ENCODE results near the gene MAD2L2.

MAD2L2 gene

GRCh38 chr1:11658542-11658941, 22.4 kb downstream of the MAD2L2 start:
- Histone ChIP-seq H3K4me1 (ENCODE audit: insufficient read depth, low read length) (no peaks in the 10 kb centered on the region), H3K27ac (ENCODE audit: low read length) (no peak overlapping the region), H3K9me3 (ENCODE audit: insufficient read depth, low read depth, low read length) (no peaks in the 10 kb centered on the region), H3K27me3 (ENCODE audit: insufficient read depth, low read length) (peaks cover 23% of the 10 kb centered on the region), H3K36me3 (ENCODE audit: insufficient read depth, low read depth, low read length) (peaks cover 19% of the 10 kb centered on the region), H3K4me3 (ENCODE audit: low read length) (no peak overlapping the region), H3K9ac (ENCODE audit: low read depth, low read length) (no peak overlapping the region)

DNA sequence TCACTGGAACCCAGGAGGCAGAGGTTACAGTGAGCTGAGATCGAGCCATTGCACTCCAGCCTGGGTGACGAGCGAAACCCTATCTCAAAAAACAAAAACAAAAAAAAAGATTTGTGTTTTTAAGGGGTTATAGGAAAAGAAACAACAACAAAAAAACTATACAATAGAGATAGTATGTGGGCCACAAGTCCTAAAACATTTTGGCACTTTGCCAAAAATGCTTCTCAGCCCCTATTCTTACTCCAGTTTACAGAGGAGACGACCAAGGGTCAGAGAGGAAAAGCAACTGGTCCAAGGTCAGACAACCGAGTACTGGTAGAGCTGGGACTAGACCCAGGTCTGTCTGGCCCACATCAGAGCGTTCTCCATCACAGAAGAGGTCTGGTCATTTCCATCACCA, 23.3 kb downstream of the MAD2L2 start:
- H3K27ac ChIP-seq (ENCODE audit: low read length), result no peak overlapping the region
- H3K4me3 ChIP-seq (ENCODE audit: low read length), result no peak overlapping the region
- H3K9me3 ChIP-seq (ENCODE audit: insufficient read depth, low read depth, low read length), result no peaks in the 10 kb centered on the region
- no peak overlapping the region for H3K9ac ChIP-seq (ENCODE audit: low read depth, low read length)
- H3K36me3 ChIP-seq (ENCODE audit: insufficient read depth, low read depth, low read length), result peaks cover 19% of the 10 kb centered on the region
- peaks cover 28% of the 10 kb centered on the region for H3K27me3 ChIP-seq (ENCODE audit: insufficient read depth, low read length)
- H3K4me1 ChIP-seq (ENCODE audit: insufficient read depth, low read length), result peaks cover 3% of the 10 kb centered on the region

GRCh38 chr1:11654939-11655808, 25.8 kb downstream of the MAD2L2 start:
- Histone ChIP-seq H3K4me1 (ENCODE audit: insufficient read depth, low read length) (peaks cover 12% of the 10 kb centered on the region), H3K36me3 (ENCODE audit: insufficient read depth, low read depth, low read length) (peaks cover 15% of the 10 kb centered on the region), H3K4me3 (ENCODE audit: low read length) (peak overlapping the region; percentile 76), H3K9ac (ENCODE audit: low read depth, low read length) (peak overlapping the region; percentile 48; the same call in 1 of the 2 replicates), H3K9me3 (ENCODE audit: insufficient read depth, low read depth, low read length) (no peaks in the 10 kb centered on the region), H3K27me3 (ENCODE audit: insufficient read depth, low read length) (peaks cover 47% of the 10 kb centered on the region), H3K27ac (ENCODE audit: low read length) (no peak overlapping the region)

- Histone ChIP-seq H3K9ac (ENCODE audit: low read depth, low read length) (peak within 1 kb of the TSS; percentile 63; the same call in 1 of the 2 replicates), H3K9me3 (ENCODE audit: insufficient read depth, low read depth, low read length) (no peaks in the 10 kb centered on the region), H3K4me3 (ENCODE audit: low read length) (peak within 1 kb of the TSS; percentile 76), H3K27ac (ENCODE audit: low read length) (no peak within 1 kb of the TSS), H3K4me1 (ENCODE audit: insufficient read depth, low read length) (peaks cover 12% of the 10 kb centered on the region), H3K27me3 (ENCODE audit: insufficient read depth, low read length) (peaks cover 56% of the 10 kb centered on the region), H3K36me3 (ENCODE audit: insufficient read depth, low read depth, low read length) (peaks cover 9% of the 10 kb centered on the region)
Measured at GRCh38 chr1:11654137-11654938, 26.6 kb downstream of the MAD2L2 start, which contains the start of the genes FBXO2 and FBXO44. FBXO2 (minus strand) TSS chr1:11654429; CDS start chr1:11654340, 89 bp downstream. FBXO44 (plus strand) TSS chr1:11654877; CDS start chr1:11655836, 959 bp downstream.

- peak overlapping the region; percentile 63; the same call in 1 of the 2 replicates for H3K9ac ChIP-seq (ENCODE audit: low read depth, low read length)
- peak overlapping the region; percentile 76 for H3K4me3 ChIP-seq (ENCODE audit: low read length)
- H3K27me3 ChIP-seq (ENCODE audit: insufficient read depth, low read length), result peaks cover 58% of the 10 kb centered on the region
- no peak overlapping the region for H3K27ac ChIP-seq (ENCODE audit: low read length)
- H3K4me1 ChIP-seq (ENCODE audit: insufficient read depth, low read length), result peaks cover 12% of the 10 kb centered on the region
- peaks cover 8% of the 10 kb centered on the region; the same call in 1 of the 2 replicates for H3K36me3 ChIP-seq (ENCODE audit: insufficient read depth, low read depth, low read length)
- H3K9me3 ChIP-seq (ENCODE audit: insufficient read depth, low read depth, low read length), result no peaks in the 10 kb centered on the region
Measured at GRCh38 chr1:11653861-11654136, 27.1 kb downstream of the MAD2L2 start.

DNA sequence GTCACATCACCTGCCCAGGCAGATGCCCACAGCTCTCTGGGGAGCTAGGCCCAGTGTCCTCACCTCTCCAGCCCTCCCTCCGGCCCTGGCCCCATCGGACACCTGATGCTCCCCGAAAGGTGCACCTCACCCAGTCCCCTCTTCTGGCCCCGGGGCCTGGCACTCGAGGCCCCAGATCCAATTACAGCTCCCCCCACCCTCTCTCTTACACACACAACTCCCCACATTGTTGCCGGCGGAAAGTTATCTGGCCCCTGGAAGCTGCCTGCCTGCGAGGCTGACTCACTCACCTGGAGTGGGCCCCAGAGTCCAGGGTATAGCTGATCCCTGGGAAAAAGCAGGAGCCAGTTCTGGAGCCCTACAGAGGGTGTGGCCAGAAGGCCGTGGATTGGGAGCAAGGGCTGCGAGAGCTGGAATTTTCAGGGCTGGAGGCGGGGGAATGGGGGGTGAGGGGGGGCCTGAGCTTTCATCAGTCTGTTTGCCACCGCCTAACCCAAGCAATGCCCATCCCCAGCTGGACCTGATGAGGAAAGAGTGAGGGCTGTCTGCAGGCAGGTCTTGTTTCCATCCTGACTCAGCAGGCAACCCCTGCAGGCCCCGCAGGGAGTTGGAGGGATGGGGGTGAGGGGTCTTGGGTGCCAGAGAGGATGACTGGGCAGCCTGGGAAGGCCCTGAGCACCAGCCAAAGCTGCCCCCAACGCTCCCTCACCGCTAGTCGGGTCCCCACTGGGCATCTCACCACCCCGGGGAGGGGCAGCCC, 27.7 kb downstream of the MAD2L2 start:
- H3K36me3 ChIP-seq (ENCODE audit: insufficient read depth, low read depth, low read length), result peaks cover 8% of the 10 kb centered on the region; the same call in 1 of the 2 replicates
- peak overlapping the region; percentile 63; the same call in 1 of the 2 replicates for H3K9ac ChIP-seq (ENCODE audit: low read depth, low read length)
- peak overlapping the region; percentile 76; the same call in 1 of the 2 replicates for H3K4me3 ChIP-seq (ENCODE audit: low read length)
- H3K27ac ChIP-seq (ENCODE audit: low read length), result no peak overlapping the region
- peaks cover 61% of the 10 kb centered on the region for H3K27me3 ChIP-seq (ENCODE audit: insufficient read depth, low read length)
- H3K9me3 ChIP-seq (ENCODE audit: insufficient read depth, low read depth, low read length), result no peaks in the 10 kb centered on the region
- H3K4me1 ChIP-seq (ENCODE audit: insufficient read depth, low read length), result peaks cover 15% of the 10 kb centered on the region

GRCh38 chr1:11652203-11652780, 28.7 kb downstream of the MAD2L2 start:
- Histone ChIP-seq H3K9me3 (ENCODE audit: insufficient read depth, low read depth, low read length) (no peaks in the 10 kb centered on the region), H3K4me1 (ENCODE audit: insufficient read depth, low read length) (peaks cover 15% of the 10 kb centered on the region), H3K27ac (ENCODE audit: low read length) (no peak overlapping the region), H3K4me3 (ENCODE audit: low read length) (no peak overlapping the region), H3K9ac (ENCODE audit: low read depth, low read length) (no peak overlapping the region), H3K36me3 (ENCODE audit: insufficient read depth, low read depth, low read length) (peaks cover 7% of the 10 kb centered on the region; the same call in 1 of the 2 replicates), H3K27me3 (ENCODE audit: insufficient read depth, low read length) (peaks cover 64% of the 10 kb centered on the region)

DNA sequence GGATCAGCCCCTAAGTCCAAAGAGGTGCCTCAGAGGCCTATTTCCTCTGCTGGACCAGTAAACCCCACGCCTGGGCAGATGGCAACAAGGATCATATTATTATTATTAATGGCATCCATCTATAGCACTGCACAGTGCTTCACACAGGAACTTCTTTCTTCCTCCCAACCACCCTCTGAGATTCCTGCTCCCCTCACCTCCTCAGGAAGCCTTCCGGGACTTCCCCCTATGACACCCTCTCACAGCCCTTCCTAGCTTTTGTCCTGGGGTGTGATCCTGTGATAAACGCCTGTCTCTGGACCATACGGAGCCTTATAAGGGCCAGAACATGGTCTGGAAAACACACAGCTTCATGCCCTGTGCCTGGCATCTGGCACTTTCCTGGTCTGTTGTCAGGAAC, 29.9 kb downstream of the MAD2L2 start:
- peaks cover 63% of the 10 kb centered on the region for H3K27me3 ChIP-seq (ENCODE audit: insufficient read depth, low read length)
- H3K27ac ChIP-seq (ENCODE audit: low read length), result no peak overlapping the region
- no peak overlapping the region for H3K9ac ChIP-seq (ENCODE audit: low read depth, low read length)

GRCh38 chr1:11650331-11650991, 30.5 kb downstream of the MAD2L2 start:
- no peak overlapping the region for H3K27ac ChIP-seq (ENCODE audit: low read length)
- peak overlapping the region; percentile 46; the same call in 1 of the 2 replicates for H3K4me3 ChIP-seq (ENCODE audit: low read length)
- peaks cover 15% of the 10 kb centered on the region for H3K4me1 ChIP-seq (ENCODE audit: insufficient read depth, low read length)
- H3K9ac ChIP-seq (ENCODE audit: low read depth, low read length), result no peak overlapping the region
- peaks cover 59% of the 10 kb centered on the region for H3K27me3 ChIP-seq (ENCODE audit: insufficient read depth, low read length)
- H3K36me3 ChIP-seq (ENCODE audit: insufficient read depth, low read depth, low read length), result no peaks in the 10 kb centered on the region
- H3K9me3 ChIP-seq (ENCODE audit: insufficient read depth, low read depth, low read length), result no peaks in the 10 kb centered on the region

More for the DNA sequence above, 29.9 kb downstream of the MAD2L2 start:
- H3K4me1 ChIP-seq (ENCODE audit: insufficient read depth, low read length), result peaks cover 15% of the 10 kb centered on the region
- no peaks in the 10 kb centered on the region for H3K9me3 ChIP-seq (ENCODE audit: insufficient read depth, low read depth, low read length)
- H3K36me3 ChIP-seq (ENCODE audit: insufficient read depth, low read depth, low read length), result no peaks in the 10 kb centered on the region
- peak overlapping the region; percentile 46; the same call in 1 of the 2 replicates for H3K4me3 ChIP-seq (ENCODE audit: low read length)

DNA sequence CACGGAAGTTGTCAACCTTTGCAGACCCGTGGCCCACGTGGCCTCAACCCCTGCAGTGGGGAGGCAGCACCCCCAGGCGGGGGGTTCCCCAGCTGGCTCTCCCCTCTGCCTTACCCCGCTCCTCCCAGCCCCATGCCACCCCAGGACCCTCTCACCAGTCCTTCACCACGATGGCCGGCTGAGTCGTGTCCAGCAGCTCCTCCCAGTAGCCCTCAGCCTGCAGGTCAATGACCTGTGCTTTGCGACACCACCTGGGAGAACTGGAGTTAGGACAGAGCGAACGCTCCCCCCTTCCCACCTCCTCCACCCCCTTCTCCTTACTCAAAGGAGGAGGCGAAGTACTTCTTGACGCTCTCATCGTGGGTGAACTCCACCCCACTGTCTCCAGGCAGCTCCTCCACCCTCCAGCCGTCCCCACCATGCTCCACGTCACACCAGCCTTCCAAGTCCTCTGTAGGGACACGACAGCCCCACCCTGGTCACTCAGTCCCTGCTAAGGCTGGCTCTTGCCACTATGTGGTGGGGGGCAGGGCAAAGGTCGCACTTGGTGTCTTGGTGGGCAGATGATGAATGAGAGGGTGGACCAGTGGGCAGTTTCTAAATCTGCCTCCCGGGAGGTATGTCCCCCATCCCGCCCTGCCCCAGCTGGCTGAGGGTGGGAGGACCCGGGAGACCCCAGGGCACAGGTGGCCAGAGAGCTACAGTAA, 31.2 kb downstream of the MAD2L2 start:
- H3K27me3 ChIP-seq (ENCODE audit: insufficient read depth, low read length), result peaks cover 56% of the 10 kb centered on the region
- H3K9ac ChIP-seq (ENCODE audit: low read depth, low read length), result no peak overlapping the region
- no peak overlapping the region for H3K27ac ChIP-seq (ENCODE audit: low read length)
- H3K9me3 ChIP-seq (ENCODE audit: insufficient read depth, low read depth, low read length), result no peaks in the 10 kb centered on the region
- H3K4me3 ChIP-seq (ENCODE audit: low read length), result peak overlapping the region; percentile 46; the same call in 1 of the 2 replicates
- H3K4me1 ChIP-seq (ENCODE audit: insufficient read depth, low read length), result peaks cover 15% of the 10 kb centered on the region
- no peaks in the 10 kb centered on the region for H3K36me3 ChIP-seq (ENCODE audit: insufficient read depth, low read depth, low read length)

All from iPS-20b (cell line).